K562 treated with DMSO at 1 percent for 48 hours (cell line): ENCODE results near the gene PKNOX2. TPM values are rescaled to one million over a fixed set of nuclear protein-coding genes. Genes with fewer than 3 reads are reported as not detected.

Experiments
- total RNA-seq: library from RNA; unstranded; fragments of 300-600 nt; gene quantifications from 2 replicates; pipeline ENCODE4 v1.2.3, GENCODE V29; 2022; ENCODE audit warnings: low replicate concordance; ENCODE audit errors: extremely low read depth

PKNOX2 gene, protein sequence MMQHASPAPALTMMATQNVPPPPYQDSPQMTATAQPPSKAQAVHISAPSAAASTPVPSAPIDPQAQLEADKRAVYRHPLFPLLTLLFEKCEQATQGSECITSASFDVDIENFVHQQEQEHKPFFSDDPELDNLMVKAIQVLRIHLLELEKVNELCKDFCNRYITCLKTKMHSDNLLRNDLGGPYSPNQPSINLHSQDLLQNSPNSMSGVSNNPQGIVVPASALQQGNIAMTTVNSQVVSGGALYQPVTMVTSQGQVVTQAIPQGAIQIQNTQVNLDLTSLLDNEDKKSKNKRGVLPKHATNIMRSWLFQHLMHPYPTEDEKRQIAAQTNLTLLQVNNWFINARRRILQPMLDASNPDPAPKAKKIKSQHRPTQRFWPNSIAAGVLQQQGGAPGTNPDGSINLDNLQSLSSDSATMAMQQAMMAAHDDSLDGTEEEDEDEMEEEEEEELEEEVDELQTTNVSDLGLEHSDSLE
- not detected in 2 replicates for total RNA-seq

DNA sequence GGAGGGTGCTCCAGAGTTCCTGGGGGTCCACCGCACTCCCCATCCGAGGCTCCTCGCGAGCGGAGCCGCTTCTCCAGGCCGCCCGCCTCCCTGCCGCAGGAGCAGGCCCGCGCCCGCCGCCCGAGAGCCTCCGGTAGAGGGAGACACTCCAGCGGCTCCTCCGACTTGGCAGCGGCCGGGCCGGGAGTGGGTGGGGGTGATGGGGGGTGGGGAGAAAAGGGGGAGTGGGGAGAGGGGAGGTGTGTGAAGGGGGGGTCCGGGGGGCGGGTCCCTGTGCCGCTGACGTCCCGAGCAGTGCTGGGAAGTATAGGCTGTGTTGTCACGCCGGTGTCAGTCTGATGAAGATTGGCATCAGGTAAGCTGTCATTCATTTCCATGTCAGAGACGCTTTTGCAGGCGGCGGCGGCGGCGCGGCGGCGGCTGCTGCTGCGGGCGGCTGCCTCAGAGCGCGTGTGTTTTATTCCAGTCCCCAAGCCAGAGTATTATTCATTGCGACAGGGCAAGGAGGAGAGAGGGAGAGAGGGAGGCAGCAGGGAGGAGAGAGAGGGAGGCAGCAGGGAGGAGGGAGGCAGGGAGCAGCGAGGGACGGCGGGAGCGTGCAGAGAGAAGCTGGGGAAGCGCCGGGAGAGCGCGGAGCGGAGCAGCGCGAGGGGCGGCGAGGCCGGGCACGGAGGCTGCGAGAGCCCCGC is at the start of gene PKNOX2:
Gene PKNOX2 (plus strand): TSS at position 330 of the 689 bp plus-strand sequence. CDS start 186,555 bp downstream, outside the sequence.

Other genes starting within 250 kb of the PKNOX2 start
- gene HEPN1, start 245.5 kb upstream of the PKNOX2 start, total RNA-seq, result not detected in 2 replicates
- gene HEPACAM, start 228.7 kb upstream of the PKNOX2 start, total RNA-seq, result not detected in 2 replicates
- gene CCDC15, start 210.5 kb upstream of the PKNOX2 start, total RNA-seq, result not detected in 2 replicates
- gene SLC37A2, start 101.4 kb upstream of the PKNOX2 start, total RNA-seq, result not detected in 2 replicates
- gene TMEM218, start 53.1 kb upstream of the PKNOX2 start, total RNA-seq, result not detected in 2 replicates